Vagina (tissue), 2 donors: Measurements from ENCODE around the gene GRK5. TPM values are rescaled to one million over a fixed set of nuclear protein-coding genes. Genes with fewer than 3 reads are reported as not detected.

Experiments
- DNase-seq, 2 donors: peaks; one replicate each; pipeline ENCODE4 v3.0.0-alpha.2; 2017; ENCODE audit errors: extremely low spot score in 2 of 2
- H3K27ac ChIP-seq: fragments of 200-600 bp; sonication (generic); one replicate; pipeline ENCODE4 v1.5.1; 2019
- H3K27me3 ChIP-seq: fragments of 200-600 bp; sonication (generic); one replicate; pipeline ENCODE4 v1.5.1; 2019
- H3K36me3 ChIP-seq, 2 donors: fragments of 200-600 bp; sonication (generic); one replicate each; pipeline ENCODE4 v1.5.1; 2017 to 2019
- H3K4me1 ChIP-seq: fragments of 200-600 bp; sonication (generic); one replicate; pipeline ENCODE4 v1.5.1; 2019
- H3K4me3 ChIP-seq, 2 donors: fragments of 200-600 bp; sonication (generic); 1 replicate in 1 of 2; 2 replicates in 1 of 2; pipeline ENCODE4 v1.5.1; 2016 to 2019
- H3K9me3 ChIP-seq: fragments of 200-600 bp; sonication (generic); one replicate; pipeline ENCODE4 v1.5.1; 2019
- POLR2A ChIP-seq, 2 donors: fragments of 450-650 bp; IDR thresholded peaks; one replicate each; pipeline ENCODE4 v1.6.1; 2017; ENCODE audit warnings: antibody characterized with exemption in 2 of 2, mild to moderate bottlenecking in 2 of 2, moderate library complexity in 2 of 2
- POLR2AphosphoS5 ChIP-seq, 2 donors: sonication (generic); formaldehyde crosslinking; IDR thresholded peaks; one replicate each; pipeline ENCODE4 v1.9.0; 2017; ENCODE audit warnings: antibody characterized with exemption in 2 of 2, mild to moderate bottlenecking in 2 of 2, low read depth in 1 of 2; ENCODE audit not compliant: insufficient read depth in 1 of 2
- intact Hi-C: fragments of 100-400 bp; cut with DNase I; formaldehyde crosslinking; loops from one replicate; pipeline ENCODE4 v1.15.1; 2023
- total RNA-seq: library from RNA; depleted of rRNA; stranded (reverse); fragments of >200 nt; gene quantifications from one replicate; pipeline ENCODE4 v1.2.3, GENCODE V29; 2016
- TF ChIP-seq, protein P1 (sequence below), 3 experiments: fragments of 450-650 bp in 2 of 3; fragments of 200-600 bp in 1 of 3; sonication (generic) in 1 of 3; IDR thresholded peaks; one replicate each; pipeline ENCODE4 v1.5.1; 2017 to 2019; ENCODE audit warnings: antibody characterized with exemption in 3 of 3, mild to moderate bottlenecking in 2 of 3, moderate library complexity in 2 of 3

GRK5 gene
- total RNA-seq, 1 donor from 2014 or later = 16.5 TPM

DNA sequence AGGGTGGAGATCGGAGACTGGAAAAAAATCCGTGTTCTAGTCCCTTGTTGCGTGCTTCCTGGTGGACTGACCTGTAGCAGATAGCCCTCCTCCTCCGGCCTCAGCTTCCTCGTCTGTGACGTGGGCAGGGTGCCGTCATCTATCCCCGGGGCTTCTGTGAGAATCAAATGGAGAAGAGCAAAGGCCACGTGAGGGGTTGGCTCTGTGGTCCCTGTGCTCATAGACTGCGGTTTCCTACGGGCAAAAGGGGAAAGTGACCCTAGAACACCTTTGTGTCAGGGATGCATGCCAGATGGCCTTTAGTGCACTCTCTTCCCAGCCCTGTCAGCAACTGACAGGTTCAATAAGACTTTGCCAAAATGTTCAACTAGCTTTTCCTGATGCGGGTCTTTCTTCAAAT is 33.7 kb downstream of the GRK5 start:
- peaks cover 11% of the 10 kb centered on the region for H3K4me1 ChIP-seq
- H3K9me3 ChIP-seq = no peaks in the 10 kb centered on the region
- H3K27ac ChIP-seq = peak overlapping the region; percentile 3
- intact Hi-C loops = no loop called here
- no peak for DNase-seq
- no peak overlapping the region for H3K4me3 ChIP-seq
- TF ChIP-seq POLR2A (IDR thresholded peaks at IDR 0.05) (no peak), POLR2AphosphoS5 (IDR thresholded peaks at IDR 0.05; ENCODE audit: insufficient read depth in 1 of 2, low read depth in 1 of 2) (no peak)
- TF ChIP-seq, protein P1, sequence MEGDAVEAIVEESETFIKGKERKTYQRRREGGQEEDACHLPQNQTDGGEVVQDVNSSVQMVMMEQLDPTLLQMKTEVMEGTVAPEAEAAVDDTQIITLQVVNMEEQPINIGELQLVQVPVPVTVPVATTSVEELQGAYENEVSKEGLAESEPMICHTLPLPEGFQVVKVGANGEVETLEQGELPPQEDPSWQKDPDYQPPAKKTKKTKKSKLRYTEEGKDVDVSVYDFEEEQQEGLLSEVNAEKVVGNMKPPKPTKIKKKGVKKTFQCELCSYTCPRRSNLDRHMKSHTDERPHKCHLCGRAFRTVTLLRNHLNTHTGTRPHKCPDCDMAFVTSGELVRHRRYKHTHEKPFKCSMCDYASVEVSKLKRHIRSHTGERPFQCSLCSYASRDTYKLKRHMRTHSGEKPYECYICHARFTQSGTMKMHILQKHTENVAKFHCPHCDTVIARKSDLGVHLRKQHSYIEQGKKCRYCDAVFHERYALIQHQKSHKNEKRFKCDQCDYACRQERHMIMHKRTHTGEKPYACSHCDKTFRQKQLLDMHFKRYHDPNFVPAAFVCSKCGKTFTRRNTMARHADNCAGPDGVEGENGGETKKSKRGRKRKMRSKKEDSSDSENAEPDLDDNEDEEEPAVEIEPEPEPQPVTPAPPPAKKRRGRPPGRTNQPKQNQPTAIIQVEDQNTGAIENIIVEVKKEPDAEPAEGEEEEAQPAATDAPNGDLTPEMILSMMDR (IDR thresholded peaks at IDR 0.05) = no peak
- H3K27me3 ChIP-seq = no peaks in the 10 kb centered on the region
- H3K36me3 ChIP-seq = no peaks in the 10 kb centered on the region

DNA sequence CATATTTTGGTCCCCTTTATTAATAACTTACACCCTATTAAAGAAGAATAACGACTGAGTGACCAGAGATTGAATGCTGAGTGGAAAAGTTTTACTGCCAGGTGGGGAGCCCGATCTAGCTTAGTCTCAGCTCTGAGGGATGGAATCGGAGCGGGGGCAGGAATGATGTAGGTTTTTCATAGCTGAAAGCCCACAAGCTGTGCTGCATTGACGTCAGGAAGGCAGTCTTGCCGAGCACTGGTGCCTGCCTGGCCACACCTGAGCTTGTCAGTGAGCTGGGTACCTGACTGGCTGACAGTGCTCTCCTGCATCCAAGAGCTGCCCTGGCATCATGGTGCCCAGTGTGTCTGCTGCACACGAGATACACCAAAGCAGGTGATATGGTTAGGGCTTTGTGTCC is 34.8 kb downstream of the GRK5 start:
- Histone ChIP-seq H3K9me3 (no peaks in the 10 kb centered on the region), H3K4me3 (no peak overlapping the region), H3K27ac (no peak overlapping the region), H3K36me3 (no peaks in the 10 kb centered on the region), H3K27me3 (no peaks in the 10 kb centered on the region), H3K4me1 (peaks cover 22% of the 10 kb centered on the region)
- no peak for DNase-seq
- no peak for TF ChIP-seq POLR2AphosphoS5 (IDR thresholded peaks at IDR 0.05; ENCODE audit: insufficient read depth in 1 of 2, low read depth in 1 of 2)
- TF ChIP-seq POLR2A (IDR thresholded peaks at IDR 0.05) = no peak
- TF ChIP-seq, protein P1 (IDR thresholded peaks at IDR 0.05) = no peak
- intact Hi-C loops = no loop called here

DNA sequence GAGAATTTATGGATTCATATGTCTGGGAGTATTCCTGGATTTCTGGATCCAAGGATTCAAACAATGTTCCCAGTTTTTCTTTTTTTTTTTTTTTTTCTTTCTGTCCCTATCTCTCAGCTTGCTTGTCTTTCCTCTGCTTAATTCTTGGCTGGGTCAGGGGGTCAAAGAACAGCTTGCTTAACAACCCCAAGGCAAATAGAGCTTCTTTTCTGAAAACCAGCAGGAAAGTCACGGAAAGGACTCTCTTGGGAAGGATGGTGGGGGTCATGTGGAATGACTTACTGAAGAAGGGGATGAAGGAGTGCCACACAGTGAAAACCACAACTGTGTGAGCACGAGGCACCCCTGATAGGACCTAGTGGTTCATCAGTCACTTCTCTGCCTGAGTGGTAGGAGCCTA is 36.1 kb downstream of the GRK5 start:
- Histone ChIP-seq H3K27ac (no peak overlapping the region), H3K27me3 (no peaks in the 10 kb centered on the region), H3K4me1 (peaks cover 25% of the 10 kb centered on the region), H3K4me3 (no peak overlapping the region), H3K36me3 (no peaks in the 10 kb centered on the region), H3K9me3 (no peaks in the 10 kb centered on the region)
- no peak for DNase-seq
- intact Hi-C loops = no loop called here
- TF ChIP-seq POLR2A (IDR thresholded peaks at IDR 0.05) (no peak), POLR2AphosphoS5 (IDR thresholded peaks at IDR 0.05; ENCODE audit: insufficient read depth in 1 of 2, low read depth in 1 of 2) (no peak)
- TF ChIP-seq, protein P1 (IDR thresholded peaks at IDR 0.05) = no peak

DNA sequence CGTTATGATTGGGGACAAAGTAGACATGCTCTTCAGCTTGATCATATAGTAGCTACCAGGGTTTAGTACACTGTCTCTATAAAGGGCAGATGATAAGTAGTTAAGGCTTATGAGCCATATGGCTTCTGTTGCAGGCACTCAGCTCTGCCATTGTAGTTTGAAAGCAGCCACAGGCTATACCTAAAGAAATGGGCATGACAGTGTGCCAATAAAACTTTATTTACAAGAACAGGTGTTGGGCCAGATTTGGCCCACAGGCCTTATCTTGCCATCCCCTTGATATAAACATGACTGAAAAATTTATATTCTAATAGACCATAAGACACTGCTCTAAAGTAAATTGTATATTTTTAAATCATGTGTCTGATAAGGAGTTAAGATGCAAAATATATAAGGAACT is 36.6 kb downstream of the GRK5 start:
- TF ChIP-seq POLR2A (IDR thresholded peaks at IDR 0.05) (no peak), POLR2AphosphoS5 (IDR thresholded peaks at IDR 0.05; ENCODE audit: insufficient read depth in 1 of 2, low read depth in 1 of 2) (no peak)
- TF ChIP-seq, protein P1 (IDR thresholded peaks at IDR 0.05) = no peak
- no peaks in the 10 kb centered on the region for H3K36me3 ChIP-seq
- intact Hi-C loops = no loop called here
- no peak for DNase-seq
- H3K4me1 ChIP-seq = peaks cover 25% of the 10 kb centered on the region
- no peaks in the 10 kb centered on the region for H3K9me3 ChIP-seq
- no peak overlapping the region for H3K27ac ChIP-seq
- no peaks in the 10 kb centered on the region for H3K27me3 ChIP-seq
- H3K4me3 ChIP-seq = no peak overlapping the region

DNA sequence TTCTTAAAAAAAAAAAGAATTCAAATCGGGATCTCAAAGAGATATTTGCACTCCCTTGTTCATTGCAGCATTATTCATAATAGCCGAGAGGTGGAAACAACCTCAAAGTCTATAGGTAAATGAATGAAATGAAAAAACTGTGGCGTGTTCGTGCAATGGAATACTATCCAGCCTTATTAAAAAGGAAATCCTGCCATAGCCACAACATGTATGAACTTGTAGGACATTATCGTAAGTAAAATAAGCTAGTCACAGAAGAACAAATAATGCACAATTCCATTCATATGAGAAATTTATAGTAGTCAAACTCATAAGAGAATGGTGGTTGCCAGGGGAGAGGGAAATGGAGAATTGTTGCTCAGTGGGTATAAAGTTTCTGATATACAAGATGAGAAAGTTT is 37.9 kb downstream of the GRK5 start:
- H3K9me3 ChIP-seq = no peaks in the 10 kb centered on the region
- TF ChIP-seq POLR2AphosphoS5 (IDR thresholded peaks at IDR 0.05; ENCODE audit: insufficient read depth in 1 of 2, low read depth in 1 of 2) = no peak
- TF ChIP-seq, protein P1 (IDR thresholded peaks at IDR 0.05) = no peak
- no peak for TF ChIP-seq POLR2A (IDR thresholded peaks at IDR 0.05)
- peaks cover 35% of the 10 kb centered on the region for H3K4me1 ChIP-seq
- H3K27me3 ChIP-seq = no peaks in the 10 kb centered on the region
- no peak overlapping the region for H3K4me3 ChIP-seq
- H3K27ac ChIP-seq = no peak overlapping the region
- no peaks in the 10 kb centered on the region for H3K36me3 ChIP-seq
- intact Hi-C loops = no loop called here
- DNase-seq = no peak
